ENCODE results near the gene USP32. TPM values are rescaled to one million over a fixed set of nuclear protein-coding genes. Genes with fewer than 3 reads are reported as not detected.

Gene USP32
- total and polyA plus RNA-seq, 4 donors = 46.6 to 103 (median 52.1) TPM

GRCh38 chr17:60327901-60328273 lies 64.0 kb downstream of the USP32 start:
- H3K4me3 ChIP-seq (ENCODE audit: low read depth, low read length) = no peak overlapping the region
- H3K27ac ChIP-seq (ENCODE audit: low read depth, low read length) = no peak overlapping the region
- H3K27me3 ChIP-seq (ENCODE audit: control insufficient read depth, insufficient read depth, low read length) = no peaks in the 10 kb centered on the region
- no peak for DNase-seq (ENCODE audit: low read depth in 4 of 6, low spot score in 6 of 6)
- H3K9me3 ChIP-seq (ENCODE audit: control insufficient read depth, insufficient read depth, low read length) = no peaks in the 10 kb centered on the region
- 100% methylated on average over 4 of the region's 4 CpGs for WGBS (ENCODE audit: insufficient coverage)
- H3K4me1 ChIP-seq (ENCODE audit: control insufficient read depth, insufficient read depth, low read length) = no peaks in the 10 kb centered on the region
- H3K36me3 ChIP-seq (ENCODE audit: control insufficient read depth, insufficient read depth, low read length) = peaks cover 20% of the 10 kb centered on the region

DNA sequence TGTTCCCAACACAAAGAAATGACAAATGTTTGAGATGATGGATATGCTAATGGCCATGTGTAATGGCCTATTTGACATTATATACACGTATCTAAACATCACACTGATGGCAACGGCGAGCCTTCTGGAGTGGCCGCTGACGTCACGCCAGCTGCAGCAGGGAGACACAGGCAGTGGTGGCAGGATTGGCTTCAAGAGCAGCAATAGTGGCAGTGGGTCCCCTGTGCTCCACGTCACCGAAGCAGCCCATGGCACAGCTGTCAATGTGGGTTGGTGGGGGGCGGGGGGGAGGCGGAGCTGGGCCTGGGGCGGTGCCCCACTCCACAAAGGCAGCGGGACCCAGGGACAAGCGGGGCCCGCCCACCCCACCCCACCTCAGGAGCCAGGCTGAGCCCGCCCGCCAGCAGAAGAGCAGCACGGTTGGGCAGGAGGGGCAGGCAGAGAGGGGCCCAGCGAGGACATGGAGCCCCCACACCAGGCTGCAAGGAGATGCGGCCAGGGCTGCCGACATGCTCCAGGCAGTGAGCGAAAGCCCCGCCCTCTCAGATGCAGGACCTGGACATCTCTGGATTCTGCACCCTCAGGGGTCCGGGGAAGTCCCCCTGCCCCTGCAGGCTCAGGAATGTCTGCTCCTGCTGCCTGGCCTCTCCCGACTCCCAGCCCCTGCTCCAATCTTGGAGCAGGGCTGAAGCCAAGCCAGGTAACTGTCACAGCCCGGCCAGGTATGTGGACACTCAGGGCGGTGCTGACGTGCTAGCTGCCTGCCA lies 64.6 kb downstream of the USP32 start:
- Histone ChIP-seq H3K27me3 (ENCODE audit: control insufficient read depth, insufficient read depth, low read length) (no peaks in the 10 kb centered on the region), H3K36me3 (ENCODE audit: control insufficient read depth, insufficient read depth, low read length) (peaks cover 20% of the 10 kb centered on the region), H3K9me3 (ENCODE audit: control insufficient read depth, insufficient read depth, low read length) (no peaks in the 10 kb centered on the region), H3K27ac (ENCODE audit: low read depth, low read length) (no peak overlapping the region), H3K4me3 (ENCODE audit: low read depth, low read length) (no peak overlapping the region), H3K4me1 (ENCODE audit: control insufficient read depth, insufficient read depth, low read length) (no peaks in the 10 kb centered on the region)
- 83% methylated on average over 19 of the region's 27 CpGs for WGBS (ENCODE audit: insufficient coverage)
- peak in 2 of 6 donors; percentile 48 to 78 for DNase-seq (ENCODE audit: low read depth in 4 of 6, low spot score in 6 of 6)

DNA sequence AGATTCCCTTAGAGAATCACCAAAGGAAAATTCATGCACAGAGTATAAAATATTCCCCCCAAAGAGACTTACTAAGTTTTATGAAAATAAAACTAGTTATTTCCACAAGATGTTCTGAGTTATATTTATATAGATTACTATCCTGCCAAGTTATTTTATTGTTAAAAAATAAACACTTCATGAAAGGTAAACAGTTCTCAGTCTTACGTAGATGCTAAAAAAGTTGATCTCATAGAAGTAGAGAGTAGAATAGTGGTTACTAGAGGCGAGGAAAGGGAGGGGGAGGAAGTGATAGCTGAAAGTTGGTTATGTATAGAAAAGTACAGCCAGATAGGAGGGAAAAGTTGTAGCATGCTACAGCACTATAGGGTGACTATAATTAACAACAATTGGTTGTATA lies 65.2 kb downstream of the USP32 start:
- WGBS (ENCODE audit: insufficient coverage) = 100% methylated on average over 1 of the region's 2 CpGs
- DNase-seq (ENCODE audit: low read depth in 4 of 6, low spot score in 6 of 6) = no peak
- Histone ChIP-seq H3K4me1 (ENCODE audit: control insufficient read depth, insufficient read depth, low read length) (no peaks in the 10 kb centered on the region), H3K36me3 (ENCODE audit: control insufficient read depth, insufficient read depth, low read length) (peaks cover 16% of the 10 kb centered on the region), H3K9me3 (ENCODE audit: control insufficient read depth, insufficient read depth, low read length) (no peaks in the 10 kb centered on the region), H3K27ac (ENCODE audit: low read depth, low read length) (no peak overlapping the region), H3K4me3 (ENCODE audit: low read depth, low read length) (no peak overlapping the region), H3K27me3 (ENCODE audit: control insufficient read depth, insufficient read depth, low read length) (no peaks in the 10 kb centered on the region)

DNA sequence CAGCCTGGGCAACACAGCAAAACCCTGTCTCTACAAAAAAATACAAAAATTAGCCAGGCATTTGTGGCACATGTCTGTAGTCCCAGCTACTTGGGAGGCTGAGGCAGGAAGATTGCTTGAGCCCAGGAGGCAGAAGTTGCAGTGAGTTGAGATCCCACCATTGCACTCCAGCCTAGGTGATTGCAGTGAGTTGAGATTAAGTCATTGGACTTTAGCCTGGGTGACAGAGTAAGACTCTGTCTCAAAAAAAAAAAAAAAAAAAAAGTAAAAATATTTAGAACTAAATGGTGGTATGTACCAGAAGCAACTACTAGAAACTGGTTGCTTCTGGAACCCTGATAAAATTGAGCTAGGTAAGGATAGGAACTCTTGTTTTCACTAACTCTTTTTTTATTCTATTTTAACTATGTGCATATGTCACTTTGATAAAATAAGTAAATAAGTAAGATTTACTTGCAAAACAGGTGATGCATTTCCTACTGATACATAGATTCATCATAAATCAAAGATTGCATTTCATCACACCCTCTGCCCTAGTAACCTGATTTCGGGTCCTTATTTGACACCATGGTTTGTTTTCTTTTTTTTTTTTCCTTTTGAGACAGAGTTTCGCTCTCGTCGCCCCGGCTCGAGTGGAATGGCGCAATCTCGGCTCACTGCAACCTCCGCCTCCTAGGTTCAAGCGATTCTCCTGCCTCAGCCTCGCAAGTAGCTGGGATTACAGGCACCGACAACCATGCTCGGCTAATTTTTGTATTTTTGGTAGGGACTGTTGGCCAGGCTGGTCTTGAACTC lies 66.0 kb downstream of the USP32 start:
- Histone ChIP-seq H3K4me3 (ENCODE audit: low read depth, low read length) (no peak overlapping the region), H3K4me1 (ENCODE audit: control insufficient read depth, insufficient read depth, low read length) (no peaks in the 10 kb centered on the region), H3K27me3 (ENCODE audit: control insufficient read depth, insufficient read depth, low read length) (no peaks in the 10 kb centered on the region), H3K36me3 (ENCODE audit: control insufficient read depth, insufficient read depth, low read length) (peaks cover 16% of the 10 kb centered on the region), H3K27ac (ENCODE audit: low read depth, low read length) (no peak overlapping the region), H3K9me3 (ENCODE audit: control insufficient read depth, insufficient read depth, low read length) (no peaks in the 10 kb centered on the region)
- DNase-seq (ENCODE audit: low read depth in 4 of 6, low spot score in 6 of 6) = no peak
- 95% methylated on average over 12 of the region's 13 CpGs for WGBS (ENCODE audit: insufficient coverage)

- no peak overlapping the region for H3K27ac ChIP-seq (ENCODE audit: low read depth, low read length)
- H3K4me3 ChIP-seq (ENCODE audit: low read depth, low read length) = no peak overlapping the region
- WGBS (ENCODE audit: insufficient coverage) = no CpG with 5 or more reads among the region's 1 CpG
- H3K4me1 ChIP-seq (ENCODE audit: control insufficient read depth, insufficient read depth, low read length) = no peaks in the 10 kb centered on the region
- no peaks in the 10 kb centered on the region for H3K9me3 ChIP-seq (ENCODE audit: control insufficient read depth, insufficient read depth, low read length)
- no peak for DNase-seq (ENCODE audit: low read depth in 4 of 6, low spot score in 6 of 6)
- H3K36me3 ChIP-seq (ENCODE audit: control insufficient read depth, insufficient read depth, low read length) = peaks cover 14% of the 10 kb centered on the region
- H3K27me3 ChIP-seq (ENCODE audit: control insufficient read depth, insufficient read depth, low read length) = no peaks in the 10 kb centered on the region
Observed at GRCh38 chr17:60323754-60324153, 68.2 kb downstream of the USP32 start.

GRCh38 chr17:60322056-60322387 lies 69.9 kb downstream of the USP32 start:
- Histone ChIP-seq H3K36me3 (ENCODE audit: control insufficient read depth, insufficient read depth, low read length) (peaks cover under 1% of the 10 kb centered on the region), H3K27me3 (ENCODE audit: control insufficient read depth, insufficient read depth, low read length) (no peaks in the 10 kb centered on the region), H3K4me3 (ENCODE audit: low read depth, low read length) (no peak overlapping the region), H3K4me1 (ENCODE audit: control insufficient read depth, insufficient read depth, low read length) (no peaks in the 10 kb centered on the region), H3K9me3 (ENCODE audit: control insufficient read depth, insufficient read depth, low read length) (no peaks in the 10 kb centered on the region), H3K27ac (ENCODE audit: low read depth, low read length) (no peak overlapping the region)
- WGBS (ENCODE audit: insufficient coverage) = no CpG with 5 or more reads among the region's 2 CpGs
- DNase-seq (ENCODE audit: low read depth in 4 of 6, low spot score in 6 of 6) = no peak

- H3K36me3 ChIP-seq (ENCODE audit: control insufficient read depth, insufficient read depth, low read length) = no peaks in the 10 kb centered on the region
- no peaks in the 10 kb centered on the region for H3K27me3 ChIP-seq (ENCODE audit: control insufficient read depth, insufficient read depth, low read length)
- no peaks in the 10 kb centered on the region for H3K9me3 ChIP-seq (ENCODE audit: control insufficient read depth, insufficient read depth, low read length)
- DNase-seq (ENCODE audit: low read depth in 4 of 6, low spot score in 6 of 6) = no peak
- 91% methylated on average over 2 of the region's 4 CpGs for WGBS (ENCODE audit: insufficient coverage)
- H3K4me3 ChIP-seq (ENCODE audit: low read depth, low read length) = no peak overlapping the region
- no peaks in the 10 kb centered on the region for H3K4me1 ChIP-seq (ENCODE audit: control insufficient read depth, insufficient read depth, low read length)
- H3K27ac ChIP-seq (ENCODE audit: low read depth, low read length) = no peak overlapping the region
Observed at GRCh38 chr17:60321336-60322055, 70.4 kb downstream of the USP32 start.

DNA sequence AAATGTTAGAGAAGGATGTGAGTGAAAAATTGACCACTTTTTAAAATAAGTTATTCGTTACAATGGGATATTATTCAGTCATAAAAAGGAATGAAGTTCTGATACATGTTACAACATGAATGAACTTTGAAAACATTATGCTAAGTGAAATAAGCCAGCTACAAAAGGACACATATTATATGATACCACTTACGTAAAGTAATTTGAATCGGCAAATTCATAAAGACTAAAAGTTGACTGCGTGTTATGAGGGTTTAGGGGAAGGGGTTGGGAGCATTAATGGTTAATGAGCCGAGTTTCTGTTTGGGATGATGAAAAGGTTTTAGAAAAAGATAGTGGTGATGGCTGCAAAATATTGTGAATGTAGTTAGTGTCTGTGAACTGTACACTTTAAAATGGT lies 73.1 kb downstream of the USP32 start:
- no peaks in the 10 kb centered on the region for H3K9me3 ChIP-seq (ENCODE audit: control insufficient read depth, insufficient read depth, low read length)
- no peak overlapping the region for H3K27ac ChIP-seq (ENCODE audit: low read depth, low read length)
- no peaks in the 10 kb centered on the region for H3K36me3 ChIP-seq (ENCODE audit: control insufficient read depth, insufficient read depth, low read length)
- H3K4me3 ChIP-seq (ENCODE audit: low read depth, low read length) = no peak overlapping the region
- no peak for DNase-seq (ENCODE audit: low read depth in 4 of 6, low spot score in 6 of 6)
- WGBS (ENCODE audit: insufficient coverage) = no CpG with 5 or more reads among the region's 5 CpGs
- no peaks in the 10 kb centered on the region for H3K27me3 ChIP-seq (ENCODE audit: control insufficient read depth, insufficient read depth, low read length)
- H3K4me1 ChIP-seq (ENCODE audit: control insufficient read depth, insufficient read depth, low read length) = no peaks in the 10 kb centered on the region

GRCh38 chr17:60318326-60318725 lies 73.6 kb downstream of the USP32 start:
- peak in 1 of 6 donors; percentile 30 for DNase-seq (ENCODE audit: low read depth in 4 of 6, low spot score in 6 of 6)
- no peak overlapping the region for H3K4me3 ChIP-seq (ENCODE audit: low read depth, low read length)
- H3K27ac ChIP-seq (ENCODE audit: low read depth, low read length) = no peak overlapping the region
- H3K36me3 ChIP-seq (ENCODE audit: control insufficient read depth, insufficient read depth, low read length) = no peaks in the 10 kb centered on the region
- H3K27me3 ChIP-seq (ENCODE audit: control insufficient read depth, insufficient read depth, low read length) = no peaks in the 10 kb centered on the region
- no peaks in the 10 kb centered on the region for H3K9me3 ChIP-seq (ENCODE audit: control insufficient read depth, insufficient read depth, low read length)
- no peaks in the 10 kb centered on the region for H3K4me1 ChIP-seq (ENCODE audit: control insufficient read depth, insufficient read depth, low read length)
